ENCODE results near the gene DGUOK. TPM values are rescaled to one million over a fixed set of nuclear protein-coding genes. Genes with fewer than 3 reads are reported as not detected.

The DGUOK gene
- total RNA-seq, 1 donor from 2014 or later = 70.1 TPM

DNA sequence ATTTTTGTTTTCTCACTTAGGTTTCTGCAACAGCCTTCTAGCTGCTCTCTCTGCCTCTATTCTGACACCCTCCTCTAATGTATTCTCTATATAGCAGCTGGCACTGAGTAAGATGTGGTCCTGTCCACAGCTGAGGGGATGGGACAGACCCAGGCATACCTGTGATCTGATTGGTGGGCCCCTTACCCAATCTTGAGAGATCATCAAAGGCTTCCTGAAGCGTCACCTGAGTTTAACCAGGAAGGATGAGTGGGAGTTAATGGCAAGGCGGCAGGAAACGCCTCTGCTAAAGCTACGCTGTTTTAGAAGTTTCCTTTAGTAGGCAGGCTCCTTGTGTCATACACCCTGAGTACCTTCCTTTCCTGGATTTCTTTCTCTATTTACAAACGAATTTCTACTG lies 52.3 kb downstream of the DGUOK start:
- ChIA-PET CTCF (interaction anchor here (1.4 to 1.5 kb wide), 2 partner anchors 22 to 71 kb away, joined by 4 to 5 read pairs; no protein-coding TSS in a partner anchor), POLR2A (no interaction called here)
- Mint-ChIP-seq H3K36me3 (ENCODE audit: low read depth) (no peaks in the 10 kb centered on the region), H3K4me1 (peaks cover 50% of the 10 kb centered on the region), H3K4me3 (no peak overlapping the region), H3K27ac (no peak overlapping the region), H3K27me3 (peaks cover 4% of the 10 kb centered on the region), H3K9me3 (no peaks in the 10 kb centered on the region)
- intact Hi-C loops (cut with micrococcal nuclease) = loop anchor here (1.0 kb wide), 1 partner anchor 9 kb away; no protein-coding TSS in a partner anchor
- TF ChIP-seq, protein P1, sequence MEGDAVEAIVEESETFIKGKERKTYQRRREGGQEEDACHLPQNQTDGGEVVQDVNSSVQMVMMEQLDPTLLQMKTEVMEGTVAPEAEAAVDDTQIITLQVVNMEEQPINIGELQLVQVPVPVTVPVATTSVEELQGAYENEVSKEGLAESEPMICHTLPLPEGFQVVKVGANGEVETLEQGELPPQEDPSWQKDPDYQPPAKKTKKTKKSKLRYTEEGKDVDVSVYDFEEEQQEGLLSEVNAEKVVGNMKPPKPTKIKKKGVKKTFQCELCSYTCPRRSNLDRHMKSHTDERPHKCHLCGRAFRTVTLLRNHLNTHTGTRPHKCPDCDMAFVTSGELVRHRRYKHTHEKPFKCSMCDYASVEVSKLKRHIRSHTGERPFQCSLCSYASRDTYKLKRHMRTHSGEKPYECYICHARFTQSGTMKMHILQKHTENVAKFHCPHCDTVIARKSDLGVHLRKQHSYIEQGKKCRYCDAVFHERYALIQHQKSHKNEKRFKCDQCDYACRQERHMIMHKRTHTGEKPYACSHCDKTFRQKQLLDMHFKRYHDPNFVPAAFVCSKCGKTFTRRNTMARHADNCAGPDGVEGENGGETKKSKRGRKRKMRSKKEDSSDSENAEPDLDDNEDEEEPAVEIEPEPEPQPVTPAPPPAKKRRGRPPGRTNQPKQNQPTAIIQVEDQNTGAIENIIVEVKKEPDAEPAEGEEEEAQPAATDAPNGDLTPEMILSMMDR (IDR thresholded peaks at IDR 0.05) = no peak
- ATAC-seq (ENCODE audit: low read depth) = no peak
- no peak for DNase-seq

DNA sequence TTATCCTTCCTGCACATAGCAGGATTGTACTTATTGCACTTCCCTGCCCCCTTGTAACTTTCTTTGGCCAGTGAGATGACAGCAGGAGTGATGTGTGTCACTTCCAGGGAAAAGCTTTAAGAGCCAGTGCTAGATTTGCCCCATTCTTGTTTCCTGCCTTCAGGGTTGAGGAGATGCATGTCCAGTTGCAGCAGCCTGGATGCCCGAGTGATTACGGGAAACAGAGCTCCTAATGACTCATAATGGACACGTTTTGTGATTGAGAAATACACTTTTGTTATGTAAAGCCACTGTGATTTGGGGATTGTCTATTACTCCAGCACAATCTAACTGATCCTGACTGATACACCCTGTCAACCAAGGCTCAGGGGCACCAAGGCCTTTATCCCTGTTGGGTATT lies 53.0 kb downstream of the DGUOK start:
- intact Hi-C loops (cut with micrococcal nuclease) = loop anchor here (1.0 to 5.0 kb wide), 4 partner anchors 9 to 218 kb away; partner anchors contain the start of gene MTHFD2
- peaks cover 4% of the 10 kb centered on the region for H3K27me3 Mint-ChIP-seq
- H3K9me3 Mint-ChIP-seq = no peaks in the 10 kb centered on the region
- peaks cover 50% of the 10 kb centered on the region for H3K4me1 Mint-ChIP-seq
- ATAC-seq (ENCODE audit: low read depth) (no peak), DNase-seq (no peak)
- ChIA-PET CTCF (interaction anchor here (1.4 to 1.5 kb wide), 2 partner anchors 21 to 72 kb away, joined by 4 to 5 read pairs; no protein-coding TSS in a partner anchor), POLR2A (no interaction called here)
- TF ChIP-seq, protein P1 (IDR thresholded peaks at IDR 0.05) = no peak
- H3K36me3 Mint-ChIP-seq (ENCODE audit: low read depth) = no peaks in the 10 kb centered on the region
- H3K4me3 Mint-ChIP-seq = no peak overlapping the region
- no peak overlapping the region for H3K27ac Mint-ChIP-seq

DNA sequence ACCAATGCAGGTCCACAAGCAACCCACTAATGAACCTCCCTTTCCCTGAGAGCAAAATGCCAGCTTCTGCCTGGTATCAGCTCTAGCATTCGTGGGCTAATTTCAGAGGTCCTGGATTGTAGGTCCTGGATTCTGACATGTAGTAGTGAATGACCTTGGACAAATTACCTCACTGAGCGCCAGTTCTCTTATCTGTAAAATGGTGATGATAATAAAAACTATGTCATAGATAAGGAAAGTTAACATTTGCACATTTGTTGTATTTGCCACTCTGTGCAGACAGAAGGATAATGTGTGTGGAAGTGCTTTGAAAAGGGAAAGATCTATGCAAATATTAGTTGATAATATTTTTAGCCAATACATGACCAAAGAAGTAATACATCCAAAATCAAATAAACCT lies 53.9 kb downstream of the DGUOK start:
- ChIA-PET CTCF (interaction anchor here (1.5 kb wide), 1 partner anchor 72 kb away, joined by 5 read pairs; no protein-coding TSS in a partner anchor), POLR2A (no interaction called here)
- ATAC-seq (ENCODE audit: low read depth) (no peak), DNase-seq (no peak)
- Mint-ChIP-seq H3K27ac (no peak overlapping the region), H3K4me1 (peaks cover 51% of the 10 kb centered on the region), H3K27me3 (peaks cover 4% of the 10 kb centered on the region), H3K36me3 (ENCODE audit: low read depth) (peaks cover under 1% of the 10 kb centered on the region), H3K9me3 (no peaks in the 10 kb centered on the region), H3K4me3 (peak overlapping the region; percentile 79)
- intact Hi-C loops (cut with micrococcal nuclease) = loop anchor here (5.0 kb wide), 3 partner anchors 33 to 217 kb away; partner anchors contain the start of gene MTHFD2
- TF ChIP-seq, protein P1 (IDR thresholded peaks at IDR 0.05) = no peak

DNA sequence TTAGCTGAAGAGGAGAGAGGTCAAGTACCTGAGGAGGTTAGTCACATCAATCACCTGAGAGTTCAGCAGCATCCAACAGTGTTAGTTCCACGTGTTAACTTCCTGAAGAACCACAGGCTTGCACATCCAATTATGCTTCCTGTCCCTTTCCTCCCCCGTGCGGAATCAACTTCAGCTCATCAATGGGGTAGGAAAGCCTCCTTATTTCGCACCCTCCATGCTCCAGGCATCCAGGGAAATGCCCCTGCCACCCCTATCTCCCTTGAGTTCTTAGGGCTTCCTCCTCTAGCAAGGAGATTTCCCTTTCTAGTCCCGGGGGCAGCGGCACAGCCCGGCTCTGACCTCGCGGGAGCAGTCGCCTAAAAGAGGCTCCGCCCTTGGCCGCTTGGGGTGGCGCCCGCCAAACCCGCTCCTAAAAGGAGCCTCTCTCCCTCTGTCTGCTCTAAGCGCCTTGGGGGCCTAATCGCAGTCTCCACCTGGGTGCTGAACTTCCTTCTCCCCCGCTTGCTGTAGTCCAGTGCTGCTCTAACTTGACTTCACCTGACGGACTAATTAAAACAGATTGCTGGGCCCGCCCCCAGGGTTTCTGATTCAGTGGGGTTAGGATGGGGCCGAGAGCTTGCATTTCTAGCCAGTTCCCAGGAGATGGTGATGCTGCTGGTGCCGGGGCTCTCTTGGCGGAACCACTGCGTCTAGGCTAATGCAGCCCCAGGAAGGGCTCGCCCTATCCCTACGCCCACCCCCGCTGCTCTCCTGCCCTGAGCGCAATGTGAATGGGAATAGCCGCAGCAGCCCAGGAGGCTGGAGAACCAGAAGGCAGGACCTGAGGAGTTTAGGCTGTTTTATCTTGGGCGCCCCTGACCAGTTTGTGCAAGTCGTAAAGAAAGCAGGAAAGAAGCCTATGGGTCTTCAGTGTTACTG lies 54.7 kb downstream of the DGUOK start:
- H3K9me3 Mint-ChIP-seq = no peaks in the 10 kb centered on the region
- ChIA-PET POLR2A (interaction anchor here (1.1 to 1.7 kb wide), 3 partner anchors 10 to 54 kb away, joined by 3 to 5 read pairs (median 4); partner anchors contain the start of gene DGUOK), CTCF (no interaction called here)
- ATAC-seq (ENCODE audit: low read depth) = no peak
- intact Hi-C loops (cut with micrococcal nuclease) = loop anchor here (1.0 to 5.0 kb wide), 4 partner anchors 8 to 216 kb away; partner anchors contain the start of gene MTHFD2
- peaks cover 4% of the 10 kb centered on the region for H3K27me3 Mint-ChIP-seq
- DNase-seq = peak; percentile 44
- peak overlapping the region; percentile 79 for H3K4me3 Mint-ChIP-seq
- H3K27ac Mint-ChIP-seq = no peak overlapping the region
- H3K4me1 Mint-ChIP-seq = peaks cover 59% of the 10 kb centered on the region
- peaks cover 8% of the 10 kb centered on the region for H3K36me3 Mint-ChIP-seq (ENCODE audit: low read depth)
- TF ChIP-seq, protein P1 (IDR thresholded peaks at IDR 0.05) = no peak

- POLR2A ChIA-PET = interaction anchor here (1.1 to 1.7 kb wide), 3 partner anchors 11 to 55 kb away, joined by 3 to 5 read pairs (median 4); partner anchors contain the start of gene DGUOK
- H3K27me3 Mint-ChIP-seq = peaks cover 4% of the 10 kb centered on the region
- CTCF ChIA-PET = no interaction called here
- DNase-seq = no peak
- intact Hi-C loops (cut with micrococcal nuclease) = loop anchor here (5.0 kb wide), 3 partner anchors 35 to 215 kb away; partner anchors contain the start of gene MTHFD2
- no peak overlapping the region for H3K4me3 Mint-ChIP-seq
- no peak for ATAC-seq (ENCODE audit: low read depth)
- TF ChIP-seq, protein P1 (IDR thresholded peaks at IDR 0.05) = no peak
- no peak overlapping the region for H3K27ac Mint-ChIP-seq
- H3K4me1 Mint-ChIP-seq = peaks cover 67% of the 10 kb centered on the region
- H3K36me3 Mint-ChIP-seq (ENCODE audit: low read depth) = peaks cover 17% of the 10 kb centered on the region
- H3K9me3 Mint-ChIP-seq = no peaks in the 10 kb centered on the region
Observed at GRCh38 chr2:73982140-73982617, 55.5 kb downstream of the DGUOK start.
